ENCODE measurements around the gene TNFSF9.

The TNFSF9 gene

DNA sequence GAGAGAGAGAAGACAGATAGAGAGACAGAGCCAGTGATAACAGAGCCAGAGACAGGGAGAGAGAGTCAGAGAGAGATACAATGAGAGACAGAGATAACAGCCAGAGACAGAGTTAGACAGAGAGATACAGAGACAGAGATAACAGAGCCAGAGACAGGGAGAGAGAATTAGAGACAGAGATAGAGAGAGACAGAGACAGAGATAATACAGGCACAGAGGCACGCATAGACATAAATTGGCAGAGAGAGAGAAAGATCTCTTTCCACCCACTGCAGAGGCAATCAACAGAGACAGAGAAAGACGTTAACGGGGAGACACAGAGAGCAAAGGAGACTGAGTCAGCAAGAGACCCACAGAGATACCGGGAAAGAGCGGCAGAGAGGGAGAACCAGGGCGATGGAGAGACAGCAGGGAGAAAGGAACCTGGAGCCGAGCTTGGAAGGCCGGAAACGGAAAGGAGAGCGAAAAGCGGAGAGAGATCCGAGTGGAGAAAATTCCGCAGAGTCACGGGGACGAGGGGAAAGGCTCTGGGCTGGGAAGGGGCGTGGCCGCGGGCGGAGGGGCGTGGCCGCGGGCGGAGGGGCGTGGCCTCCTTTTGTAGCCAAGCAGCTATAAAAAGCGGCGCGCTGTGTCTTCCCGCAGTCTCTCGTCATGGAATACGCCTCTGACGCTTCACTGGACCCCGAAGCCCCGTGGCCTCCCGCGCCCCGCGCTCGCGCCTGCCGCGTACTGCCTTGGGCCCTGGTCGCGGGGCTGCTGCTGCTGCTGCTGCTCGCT is at the start of gene TNFSF9 (continued):
- TF ChIP-seq, protein P1, sequence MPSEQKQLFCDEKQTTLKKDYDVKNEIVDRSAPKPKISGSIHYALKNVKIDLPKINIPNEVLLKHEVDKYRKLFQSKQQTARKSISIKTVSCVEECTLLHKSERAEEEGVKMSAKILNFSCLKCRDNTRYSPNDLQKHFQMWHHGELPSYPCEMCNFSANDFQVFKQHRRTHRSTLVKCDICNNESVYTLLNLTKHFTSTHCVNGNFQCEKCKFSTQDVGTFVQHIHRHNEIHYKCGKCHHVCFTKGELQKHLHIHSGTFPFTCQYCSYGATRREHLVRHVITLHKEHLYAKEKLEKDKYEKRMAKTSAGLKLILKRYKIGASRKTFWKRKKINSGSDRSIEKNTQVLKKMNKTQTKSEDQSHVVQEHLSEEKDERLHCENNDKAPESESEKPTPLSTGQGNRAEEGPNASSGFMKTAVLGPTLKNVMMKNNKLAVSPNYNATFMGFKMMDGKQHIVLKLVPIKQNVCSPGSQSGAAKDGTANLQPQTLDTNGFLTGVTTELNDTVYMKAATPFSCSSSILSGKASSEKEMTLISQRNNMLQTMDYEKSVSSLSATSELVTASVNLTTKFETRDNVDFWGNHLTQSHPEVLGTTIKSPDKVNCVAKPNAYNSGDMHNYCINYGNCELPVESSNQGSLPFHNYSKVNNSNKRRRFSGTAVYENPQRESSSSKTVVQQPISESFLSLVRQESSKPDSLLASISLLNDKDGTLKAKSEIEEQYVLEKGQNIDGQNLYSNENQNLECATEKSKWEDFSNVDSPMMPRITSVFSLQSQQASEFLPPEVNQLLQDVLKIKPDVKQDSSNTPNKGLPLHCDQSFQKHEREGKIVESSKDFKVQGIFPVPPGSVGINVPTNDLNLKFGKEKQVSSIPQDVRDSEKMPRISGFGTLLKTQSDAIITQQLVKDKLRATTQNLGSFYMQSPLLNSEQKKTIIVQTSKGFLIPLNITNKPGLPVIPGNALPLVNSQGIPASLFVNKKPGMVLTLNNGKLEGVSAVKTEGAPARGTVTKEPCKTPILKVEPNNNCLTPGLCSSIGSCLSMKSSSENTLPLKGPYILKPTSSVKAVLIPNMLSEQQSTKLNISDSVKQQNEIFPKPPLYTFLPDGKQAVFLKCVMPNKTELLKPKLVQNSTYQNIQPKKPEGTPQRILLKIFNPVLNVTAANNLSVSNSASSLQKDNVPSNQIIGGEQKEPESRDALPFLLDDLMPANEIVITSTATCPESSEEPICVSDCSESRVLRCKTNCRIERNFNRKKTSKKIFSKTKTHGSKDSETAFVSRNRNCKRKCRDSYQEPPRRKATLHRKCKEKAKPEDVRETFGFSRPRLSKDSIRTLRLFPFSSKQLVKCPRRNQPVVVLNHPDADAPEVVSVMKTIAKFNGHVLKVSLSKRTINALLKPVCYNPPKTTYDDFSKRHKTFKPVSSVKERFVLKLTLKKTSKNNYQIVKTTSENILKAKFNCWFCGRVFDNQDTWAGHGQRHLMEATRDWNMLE (tag by site-specific recombination; conservative IDR thresholded peaks at IDR 0.05; ENCODE audit: low read depth): peak; percentile 70
- TF ChIP-seq ZFP37 (tag by site-specific recombination; IDR thresholded peaks at IDR 0.05): no peak
- TF ChIP-seq, protein P2, sequence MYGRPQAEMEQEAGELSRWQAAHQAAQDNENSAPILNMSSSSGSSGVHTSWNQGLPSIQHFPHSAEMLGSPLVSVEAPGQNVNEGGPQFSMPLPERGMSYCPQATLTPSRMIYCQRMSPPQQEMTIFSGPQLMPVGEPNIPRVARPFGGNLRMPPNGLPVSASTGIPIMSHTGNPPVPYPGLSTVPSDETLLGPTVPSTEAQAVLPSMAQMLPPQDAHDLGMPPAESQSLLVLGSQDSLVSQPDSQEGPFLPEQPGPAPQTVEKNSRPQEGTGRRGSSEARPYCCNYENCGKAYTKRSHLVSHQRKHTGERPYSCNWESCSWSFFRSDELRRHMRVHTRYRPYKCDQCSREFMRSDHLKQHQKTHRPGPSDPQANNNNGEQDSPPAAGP (tag by site-specific recombination; IDR thresholded peaks at IDR 0.05): peak; percentile 58; the same call in 1 of the 2 replicates
- TF ChIP-seq, protein P3, sequence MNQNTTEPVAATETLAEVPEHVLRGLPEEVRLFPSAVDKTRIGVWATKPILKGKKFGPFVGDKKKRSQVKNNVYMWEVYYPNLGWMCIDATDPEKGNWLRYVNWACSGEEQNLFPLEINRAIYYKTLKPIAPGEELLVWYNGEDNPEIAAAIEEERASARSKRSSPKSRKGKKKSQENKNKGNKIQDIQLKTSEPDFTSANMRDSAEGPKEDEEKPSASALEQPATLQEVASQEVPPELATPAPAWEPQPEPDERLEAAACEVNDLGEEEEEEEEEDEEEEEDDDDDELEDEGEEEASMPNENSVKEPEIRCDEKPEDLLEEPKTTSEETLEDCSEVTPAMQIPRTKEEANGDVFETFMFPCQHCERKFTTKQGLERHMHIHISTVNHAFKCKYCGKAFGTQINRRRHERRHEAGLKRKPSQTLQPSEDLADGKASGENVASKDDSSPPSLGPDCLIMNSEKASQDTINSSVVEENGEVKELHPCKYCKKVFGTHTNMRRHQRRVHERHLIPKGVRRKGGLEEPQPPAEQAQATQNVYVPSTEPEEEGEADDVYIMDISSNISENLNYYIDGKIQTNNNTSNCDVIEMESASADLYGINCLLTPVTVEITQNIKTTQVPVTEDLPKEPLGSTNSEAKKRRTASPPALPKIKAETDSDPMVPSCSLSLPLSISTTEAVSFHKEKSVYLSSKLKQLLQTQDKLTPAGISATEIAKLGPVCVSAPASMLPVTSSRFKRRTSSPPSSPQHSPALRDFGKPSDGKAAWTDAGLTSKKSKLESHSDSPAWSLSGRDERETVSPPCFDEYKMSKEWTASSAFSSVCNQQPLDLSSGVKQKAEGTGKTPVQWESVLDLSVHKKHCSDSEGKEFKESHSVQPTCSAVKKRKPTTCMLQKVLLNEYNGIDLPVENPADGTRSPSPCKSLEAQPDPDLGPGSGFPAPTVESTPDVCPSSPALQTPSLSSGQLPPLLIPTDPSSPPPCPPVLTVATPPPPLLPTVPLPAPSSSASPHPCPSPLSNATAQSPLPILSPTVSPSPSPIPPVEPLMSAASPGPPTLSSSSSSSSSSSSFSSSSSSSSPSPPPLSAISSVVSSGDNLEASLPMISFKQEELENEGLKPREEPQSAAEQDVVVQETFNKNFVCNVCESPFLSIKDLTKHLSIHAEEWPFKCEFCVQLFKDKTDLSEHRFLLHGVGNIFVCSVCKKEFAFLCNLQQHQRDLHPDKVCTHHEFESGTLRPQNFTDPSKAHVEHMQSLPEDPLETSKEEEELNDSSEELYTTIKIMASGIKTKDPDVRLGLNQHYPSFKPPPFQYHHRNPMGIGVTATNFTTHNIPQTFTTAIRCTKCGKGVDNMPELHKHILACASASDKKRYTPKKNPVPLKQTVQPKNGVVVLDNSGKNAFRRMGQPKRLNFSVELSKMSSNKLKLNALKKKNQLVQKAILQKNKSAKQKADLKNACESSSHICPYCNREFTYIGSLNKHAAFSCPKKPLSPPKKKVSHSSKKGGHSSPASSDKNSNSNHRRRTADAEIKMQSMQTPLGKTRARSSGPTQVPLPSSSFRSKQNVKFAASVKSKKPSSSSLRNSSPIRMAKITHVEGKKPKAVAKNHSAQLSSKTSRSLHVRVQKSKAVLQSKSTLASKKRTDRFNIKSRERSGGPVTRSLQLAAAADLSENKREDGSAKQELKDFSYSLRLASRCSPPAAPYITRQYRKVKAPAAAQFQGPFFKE (tag by site-specific recombination; IDR thresholded peaks at IDR 0.05; ENCODE audit: borderline replicate concordance): no peak
- TF ChIP-seq, protein P4, sequence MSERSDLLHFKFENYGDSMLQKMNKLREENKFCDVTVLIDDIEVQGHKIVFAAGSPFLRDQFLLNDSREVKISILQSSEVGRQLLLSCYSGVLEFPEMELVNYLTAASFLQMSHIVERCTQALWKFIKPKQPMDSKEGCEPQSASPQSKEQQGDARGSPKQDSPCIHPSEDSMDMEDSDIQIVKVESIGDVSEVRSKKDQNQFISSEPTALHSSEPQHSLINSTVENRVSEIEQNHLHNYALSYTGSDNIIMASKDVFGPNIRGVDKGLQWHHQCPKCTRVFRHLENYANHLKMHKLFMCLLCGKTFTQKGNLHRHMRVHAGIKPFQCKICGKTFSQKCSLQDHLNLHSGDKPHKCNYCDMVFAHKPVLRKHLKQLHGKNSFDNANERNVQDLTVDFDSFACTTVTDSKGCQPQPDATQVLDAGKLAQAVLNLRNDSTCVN (tag by site-specific recombination; optimal IDR thresholded peaks at IDR 0.05): peak; percentile 89
- peak; percentile 26; the same call in 1 of the 2 replicates for TF ChIP-seq ZNF843 (tag by site-specific recombination; IDR thresholded peaks at IDR 0.05)
- peak; percentile 88 for TF ChIP-seq ZNF629 (tag by site-specific recombination; IDR thresholded peaks at IDR 0.05)
- TF ChIP-seq, protein P5, sequence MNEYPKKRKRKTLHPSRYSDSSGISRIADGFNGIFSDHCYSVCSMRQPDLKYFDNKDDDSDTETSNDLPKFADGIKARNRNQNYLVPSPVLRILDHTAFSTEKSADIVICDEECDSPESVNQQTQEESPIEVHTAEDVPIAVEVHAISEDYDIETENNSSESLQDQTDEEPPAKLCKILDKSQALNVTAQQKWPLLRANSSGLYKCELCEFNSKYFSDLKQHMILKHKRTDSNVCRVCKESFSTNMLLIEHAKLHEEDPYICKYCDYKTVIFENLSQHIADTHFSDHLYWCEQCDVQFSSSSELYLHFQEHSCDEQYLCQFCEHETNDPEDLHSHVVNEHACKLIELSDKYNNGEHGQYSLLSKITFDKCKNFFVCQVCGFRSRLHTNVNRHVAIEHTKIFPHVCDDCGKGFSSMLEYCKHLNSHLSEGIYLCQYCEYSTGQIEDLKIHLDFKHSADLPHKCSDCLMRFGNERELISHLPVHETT (tag by site-specific recombination; IDR thresholded peaks at IDR 0.05): peak; percentile 71; the same call in 1 of the 2 replicates
- TF ChIP-seq ZFP69B (tag by site-specific recombination; IDR thresholded peaks at IDR 0.05): peak; percentile 48
- peak; percentile 72 for TF ChIP-seq ZBTB8A (tag by site-specific recombination; IDR thresholded peaks at IDR 0.05)
- TF ChIP-seq ZXDB (tag by site-specific recombination; IDR thresholded peaks at IDR 0.05): peak; percentile 54
- no peak for TF ChIP-seq WT1 (tag by site-specific recombination; IDR thresholded peaks at IDR 0.05)
- no peak for TF ChIP-seq ZNF626 (tag by site-specific recombination; IDR thresholded peaks at IDR 0.05)
- TF ChIP-seq, protein P6, sequence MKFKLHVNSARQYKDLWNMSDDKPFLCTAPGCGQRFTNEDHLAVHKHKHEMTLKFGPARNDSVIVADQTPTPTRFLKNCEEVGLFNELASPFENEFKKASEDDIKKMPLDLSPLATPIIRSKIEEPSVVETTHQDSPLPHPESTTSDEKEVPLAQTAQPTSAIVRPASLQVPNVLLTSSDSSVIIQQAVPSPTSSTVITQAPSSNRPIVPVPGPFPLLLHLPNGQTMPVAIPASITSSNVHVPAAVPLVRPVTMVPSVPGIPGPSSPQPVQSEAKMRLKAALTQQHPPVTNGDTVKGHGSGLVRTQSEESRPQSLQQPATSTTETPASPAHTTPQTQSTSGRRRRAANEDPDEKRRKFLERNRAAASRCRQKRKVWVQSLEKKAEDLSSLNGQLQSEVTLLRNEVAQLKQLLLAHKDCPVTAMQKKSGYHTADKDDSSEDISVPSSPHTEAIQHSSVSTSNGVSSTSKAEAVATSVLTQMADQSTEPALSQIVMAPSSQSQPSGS (tag by site-specific recombination; IDR thresholded peaks at IDR 0.05; ENCODE audit: low read depth): no peak
- TF ChIP-seq, protein P7, sequence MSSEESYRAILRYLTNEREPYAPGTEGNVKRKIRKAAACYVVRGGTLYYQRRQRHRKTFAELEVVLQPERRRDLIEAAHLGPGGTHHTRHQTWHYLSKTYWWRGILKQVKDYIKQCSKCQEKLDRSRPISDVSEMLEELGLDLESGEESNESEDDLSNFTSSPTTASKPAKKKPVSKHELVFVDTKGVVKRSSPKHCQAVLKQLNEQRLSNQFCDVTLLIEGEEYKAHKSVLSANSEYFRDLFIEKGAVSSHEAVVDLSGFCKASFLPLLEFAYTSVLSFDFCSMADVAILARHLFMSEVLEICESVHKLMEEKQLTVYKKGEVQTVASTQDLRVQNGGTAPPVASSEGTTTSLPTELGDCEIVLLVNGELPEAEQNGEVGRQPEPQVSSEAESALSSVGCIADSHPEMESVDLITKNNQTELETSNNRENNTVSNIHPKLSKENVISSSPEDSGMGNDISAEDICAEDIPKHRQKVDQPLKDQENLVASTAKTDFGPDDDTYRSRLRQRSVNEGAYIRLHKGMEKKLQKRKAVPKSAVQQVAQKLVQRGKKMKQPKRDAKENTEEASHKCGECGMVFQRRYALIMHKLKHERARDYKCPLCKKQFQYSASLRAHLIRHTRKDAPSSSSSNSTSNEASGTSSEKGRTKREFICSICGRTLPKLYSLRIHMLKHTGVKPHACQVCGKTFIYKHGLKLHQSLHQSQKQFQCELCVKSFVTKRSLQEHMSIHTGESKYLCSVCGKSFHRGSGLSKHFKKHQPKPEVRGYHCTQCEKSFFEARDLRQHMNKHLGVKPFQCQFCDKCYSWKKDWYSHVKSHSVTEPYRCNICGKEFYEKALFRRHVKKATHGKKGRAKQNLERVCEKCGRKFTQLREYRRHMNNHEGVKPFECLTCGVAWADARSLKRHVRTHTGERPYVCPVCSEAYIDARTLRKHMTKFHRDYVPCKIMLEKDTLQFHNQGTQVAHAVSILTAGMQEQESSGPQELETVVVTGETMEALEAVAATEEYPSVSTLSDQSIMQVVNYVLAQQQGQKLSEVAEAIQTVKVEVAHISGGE (tag by site-specific recombination; conservative IDR thresholded peaks at IDR 0.05; ENCODE audit: low read depth): peak; percentile 93
- TF ChIP-seq ZNF76 (tag by site-specific recombination; IDR thresholded peaks at IDR 0.05; ENCODE audit: borderline replicate concordance, low read depth): peak; percentile 53
- peak; percentile 99 for TF ChIP-seq KLF9 (tag by site-specific recombination; IDR thresholded peaks at IDR 0.05; ENCODE audit: low read depth)
- peak; percentile 57; the same call in 1 of the 2 replicates for TF ChIP-seq ZBTB20 (tag by site-specific recombination; IDR thresholded peaks at IDR 0.05)
